ENCODE measurements around the gene RPL31. TPM values are rescaled to one million over a fixed set of nuclear protein-coding genes. Genes with fewer than 3 reads are reported as not detected.
A peak's percentile ranks its signal among the peaks of the same experiment; 100 is the strongest.

The RPL31 gene
- total RNA-seq (2014; rRNA removed; shearing (Covaris generic)) = 647 and 938 TPM in 2 replicates

DNA sequence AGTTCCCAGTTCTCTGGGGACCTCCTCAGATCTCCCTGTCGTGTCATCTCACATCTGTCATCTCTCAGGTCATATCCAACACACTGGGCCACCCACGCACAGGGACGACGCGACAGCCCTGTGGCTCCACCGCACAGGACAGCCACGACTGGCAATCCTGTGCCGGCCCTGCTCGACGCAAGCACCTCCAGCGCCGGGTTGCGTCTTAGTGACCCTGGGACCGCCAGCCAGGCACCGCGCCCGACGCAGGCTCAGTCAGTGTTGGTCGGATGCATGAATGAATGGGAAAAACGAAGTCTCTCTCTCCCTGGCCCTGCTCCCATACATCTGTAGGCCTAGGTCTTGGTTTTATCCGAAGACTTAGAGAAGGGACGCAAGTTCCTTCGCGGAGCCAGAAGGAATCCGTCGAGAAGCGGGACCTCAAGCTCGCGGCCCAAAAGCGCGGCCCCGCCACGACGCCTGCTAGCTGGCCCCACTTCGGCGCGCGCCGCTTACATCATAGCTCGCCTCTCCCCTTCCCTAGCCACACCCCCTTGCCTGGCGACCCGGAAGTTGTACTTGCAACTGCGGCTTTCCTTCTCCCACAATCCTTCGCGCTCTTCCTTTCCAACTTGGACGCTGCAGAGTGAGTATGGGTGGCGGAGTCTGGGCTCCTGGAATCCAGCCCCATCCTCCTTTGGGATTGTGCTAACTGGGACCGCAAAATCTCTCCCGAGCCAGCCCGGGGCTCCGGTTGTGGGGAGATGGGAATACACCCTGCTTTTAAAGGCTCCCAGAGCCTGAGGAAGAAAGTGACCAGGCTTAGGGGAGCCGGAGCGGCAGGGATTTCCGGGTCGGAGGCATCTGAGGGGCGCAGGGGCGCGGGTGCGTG lies at the start of gene RPL31:
Gene RPL31, plus strand, starts transcription at position 599 of the 871 bp plus-strand sequence. CDS start 413 bp downstream, outside the sequence.
- DNase-seq (ENCODE audit: low spot score) = peak; percentile 96

GRCh38 chr2:100952512-100952911 lies 49.6 kb upstream of the RPL31 start:
- DNase-seq (ENCODE audit: low spot score) = no peak

- no peak for DNase-seq (ENCODE audit: low spot score)
Observed at GRCh38 chr2:100953406-100954043, 48.6 kb upstream of the RPL31 start.

- DNase-seq (ENCODE audit: low spot score) = no peak
Observed at GRCh38 chr2:100954044-100954420, 48.1 kb upstream of the RPL31 start.

GRCh38 chr2:100955226-100955625 lies 46.9 kb upstream of the RPL31 start:
- DNase-seq (ENCODE audit: low spot score) = no peak

GRCh38 chr2:100956081-100956480 lies 46.0 kb upstream of the RPL31 start:
- no peak for DNase-seq (ENCODE audit: low spot score)

GRCh38 chr2:100957996-100958653 lies 44.0 kb upstream of the RPL31 start:
- peak; percentile 83 for DNase-seq (ENCODE audit: low spot score)

DNA sequence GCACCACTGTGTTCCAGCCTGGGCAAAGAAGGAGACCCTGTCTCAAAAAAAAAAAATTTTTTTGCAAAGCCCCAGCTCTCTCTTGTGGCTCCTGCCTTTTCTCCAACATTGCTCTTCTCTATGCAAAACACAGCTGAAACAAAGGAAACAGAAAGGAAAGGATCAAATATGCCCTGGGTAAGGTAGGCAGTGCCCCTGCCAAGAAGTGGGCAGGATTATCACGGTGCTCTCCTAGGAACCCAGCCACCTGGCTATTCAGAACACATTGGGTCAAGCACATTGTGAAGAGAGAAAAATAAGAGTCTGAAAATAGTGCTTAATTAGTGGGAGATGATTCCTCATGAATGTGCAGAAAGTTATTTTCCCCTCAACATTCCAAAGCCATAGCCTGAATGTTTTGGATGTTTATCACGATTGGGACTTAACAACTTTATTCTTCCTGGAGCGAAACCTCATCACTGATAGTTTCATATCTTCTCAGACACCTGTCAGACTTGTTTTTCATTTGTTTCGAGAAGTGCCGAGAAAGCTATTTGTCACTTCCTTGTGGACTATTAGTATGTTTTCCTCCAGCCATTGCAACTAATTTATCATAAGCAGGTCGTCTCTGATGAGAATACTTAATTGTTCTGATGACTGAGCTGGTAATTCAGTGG lies 42.7 kb upstream of the RPL31 start:
- peak; percentile 70 for DNase-seq (ENCODE audit: low spot score)

DNA sequence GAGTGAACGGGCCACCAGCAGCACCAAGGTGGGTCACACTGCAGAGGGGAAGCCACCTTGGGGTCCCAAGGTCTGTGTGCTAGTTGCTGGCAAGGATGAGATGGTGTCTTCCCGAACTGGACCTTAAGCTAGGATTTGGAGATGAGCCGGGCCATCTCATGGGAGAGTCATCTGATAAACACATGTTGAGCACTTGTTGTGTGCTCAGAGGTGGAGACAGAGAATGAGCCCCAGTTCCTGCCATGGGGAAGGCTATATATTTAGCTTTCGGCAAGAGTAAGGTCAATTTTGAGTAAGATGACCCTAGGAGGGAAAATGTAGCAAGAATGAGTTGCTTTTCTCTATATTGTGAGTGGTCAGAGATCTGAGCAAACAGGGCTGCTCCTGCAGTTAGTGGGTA lies 41.4 kb upstream of the RPL31 start:
- DNase-seq (ENCODE audit: low spot score) = no peak

DNA sequence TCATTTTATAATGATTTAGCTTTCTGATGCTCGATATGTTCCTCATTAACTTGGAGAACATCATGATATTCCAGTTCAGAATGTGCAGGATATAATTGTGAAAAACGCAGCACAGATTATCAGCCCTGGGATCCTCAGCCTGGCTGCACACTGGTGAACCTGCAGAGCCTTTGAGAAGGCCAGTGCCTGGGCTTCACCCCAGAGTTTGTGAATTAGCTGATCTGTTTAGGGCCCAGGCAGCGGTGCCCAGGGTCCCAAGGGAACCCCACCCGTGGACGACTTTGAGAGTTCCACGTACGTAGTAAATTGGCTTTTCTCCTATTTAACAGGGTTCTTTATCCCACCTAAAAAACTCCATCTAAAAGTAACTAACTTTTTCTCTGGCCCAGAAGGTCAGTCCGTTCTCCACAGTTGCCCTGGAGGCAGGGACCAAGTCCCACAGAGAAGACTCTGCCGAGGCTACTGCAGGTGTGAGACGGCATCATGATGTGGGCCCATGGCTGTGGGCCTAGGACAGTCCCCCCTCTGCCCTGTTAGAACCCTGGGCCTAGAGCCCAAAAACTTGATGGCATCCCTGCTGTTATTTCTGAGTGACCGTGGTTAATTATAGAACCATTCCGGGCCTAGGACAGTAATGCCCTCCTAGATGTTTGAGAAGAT lies 39.6 kb upstream of the RPL31 start:
- no peak for DNase-seq (ENCODE audit: low spot score)

DNA sequence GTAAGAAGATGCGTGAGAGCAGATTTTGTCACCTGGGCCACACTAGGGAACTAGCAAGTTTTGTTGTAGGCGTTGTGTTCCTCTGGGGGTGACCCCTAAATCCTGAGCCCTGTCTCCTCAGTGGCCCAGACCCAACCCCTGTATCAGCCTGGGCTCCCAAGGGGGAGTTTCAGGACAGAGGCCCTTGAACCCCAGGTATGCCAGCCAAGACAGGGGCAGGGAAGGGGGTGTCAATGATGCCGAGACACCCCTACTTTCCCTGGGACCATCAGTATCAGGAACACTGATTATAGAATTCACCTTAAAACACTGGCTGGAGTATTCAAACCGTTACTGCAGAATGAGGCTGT lies 39.1 kb upstream of the RPL31 start:
- DNase-seq (ENCODE audit: low spot score) = no peak

DNA sequence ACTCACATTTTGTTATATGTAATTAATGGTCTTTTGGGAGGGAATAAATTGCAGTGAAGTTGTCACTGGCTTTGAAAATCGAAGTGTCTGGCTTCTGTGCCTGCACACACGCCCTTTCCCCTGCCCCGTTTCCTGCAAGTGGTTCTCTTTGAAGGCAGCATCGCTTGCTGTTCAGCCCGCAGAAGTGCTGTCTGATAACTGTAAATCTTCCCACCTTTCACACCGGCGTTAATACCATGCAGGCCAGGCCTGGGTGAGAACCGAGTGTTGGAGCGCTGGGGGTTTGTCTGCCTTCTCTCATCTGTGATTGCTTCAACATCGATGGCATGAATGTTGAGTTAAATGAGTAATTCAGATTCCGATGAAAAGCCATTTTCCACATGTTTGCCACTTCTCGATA lies 37.9 kb upstream of the RPL31 start:
- no peak for DNase-seq (ENCODE audit: low spot score)

DNA sequence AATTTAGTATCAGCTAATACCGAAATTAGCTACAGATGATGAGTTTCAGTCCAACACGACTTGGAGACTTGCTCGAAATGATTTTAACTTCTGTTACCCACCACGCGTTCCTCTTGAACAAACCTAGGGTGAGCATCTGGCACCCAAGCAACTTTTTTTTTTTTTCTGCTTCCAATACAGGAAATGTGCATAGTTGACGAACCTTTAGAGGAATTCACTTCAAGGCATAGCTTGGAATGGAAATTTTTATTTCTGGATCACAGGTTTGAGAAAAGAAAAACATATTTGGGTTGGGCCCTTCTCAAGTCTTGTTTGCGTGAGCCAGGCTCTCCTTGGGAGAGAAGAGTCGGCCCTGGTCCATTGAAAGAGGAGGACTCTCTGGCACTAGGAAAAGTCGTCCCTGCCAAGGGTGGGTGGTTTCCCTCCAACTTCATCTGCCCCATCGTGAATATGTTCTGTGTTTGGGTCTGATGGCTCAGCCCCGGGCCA lies 37.4 kb upstream of the RPL31 start:
- no peak for DNase-seq (ENCODE audit: low spot score)

DNA sequence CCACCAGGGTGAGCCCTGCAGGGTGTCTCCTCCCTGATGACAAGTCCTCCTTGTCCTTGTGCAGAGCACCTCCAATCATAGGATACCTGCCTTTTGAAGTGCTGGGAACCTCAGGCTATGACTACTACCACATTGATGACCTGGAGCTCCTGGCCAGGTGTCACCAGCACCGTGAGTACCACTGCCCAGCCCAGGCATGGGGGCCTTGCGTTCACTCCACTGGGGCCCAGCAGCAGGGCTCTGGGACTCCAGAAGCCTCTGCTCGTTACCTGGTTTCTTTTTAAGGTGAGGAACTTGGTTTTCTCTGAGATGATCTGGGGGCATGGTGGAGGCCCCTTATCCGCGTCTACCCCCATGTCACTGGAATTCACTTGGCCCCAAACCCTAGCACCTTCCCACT lies 36.5 kb upstream of the RPL31 start:
- DNase-seq (ENCODE audit: low spot score) = no peak

GRCh38 chr2:100967716-100968115 lies 34.4 kb upstream of the RPL31 start:
- no peak for DNase-seq (ENCODE audit: low spot score)

- no peak for DNase-seq (ENCODE audit: low spot score)
Observed at GRCh38 chr2:100968146-100969145, 33.6 kb upstream of the RPL31 start.

GRCh38 chr2:100969998-100970397 lies 32.1 kb upstream of the RPL31 start:
- no peak for DNase-seq (ENCODE audit: low spot score)

DNA sequence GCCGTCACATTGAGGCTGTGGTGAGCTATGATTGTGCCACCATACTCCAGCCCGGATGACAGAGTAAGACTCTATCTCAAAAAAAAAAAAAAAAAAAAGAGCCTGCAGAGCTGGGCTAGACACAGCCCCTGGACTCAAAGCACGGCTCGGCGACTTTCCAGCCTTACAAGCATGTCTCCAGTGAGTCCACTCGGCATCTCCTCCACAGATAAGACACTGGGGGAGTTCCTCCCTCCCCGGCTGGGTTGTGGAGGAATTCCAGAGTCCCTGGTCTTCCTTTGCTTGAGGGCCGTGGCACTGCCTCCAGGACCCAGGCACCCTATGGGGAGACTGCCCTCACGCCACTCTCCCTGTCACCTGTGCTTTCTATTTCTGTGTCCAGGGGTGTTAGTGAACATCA lies 30.9 kb upstream of the RPL31 start:
- DNase-seq (ENCODE audit: low spot score) = no peak

DNA sequence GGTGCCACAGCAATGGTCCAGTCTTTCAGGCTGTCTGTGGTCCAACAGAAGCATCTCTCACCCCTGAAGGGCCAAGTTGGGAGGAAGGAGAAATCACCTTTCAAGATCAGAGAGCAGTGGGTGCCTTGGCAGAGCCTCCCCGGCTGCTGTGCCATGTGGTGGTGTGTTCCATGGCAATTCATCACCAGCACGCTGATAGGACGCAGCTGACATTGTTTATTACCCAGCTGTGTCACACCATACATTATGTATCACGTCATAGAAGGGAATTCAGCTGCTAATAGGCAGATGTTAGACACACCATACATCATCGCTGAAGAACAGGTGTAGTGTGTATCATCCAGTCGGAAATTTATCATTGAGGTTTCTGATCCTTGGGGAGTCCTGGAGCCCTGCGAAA lies 29.6 kb upstream of the RPL31 start:
- no peak for DNase-seq (ENCODE audit: low spot score)
